Ishikawa (cell line): ENCODE data around the gene HEMK1.

Experiments used
- CEBPB ChIP-seq: IDR thresholded peaks from 2 replicates; pipeline ENCODE4 v1.6.1; 2012
- CREB1 ChIP-seq: IDR thresholded peaks from 2 replicates; pipeline ENCODE4 v1.6.1; 2012; ENCODE audit warnings: low read depth
- EGR1 ChIP-seq: IDR thresholded peaks from 2 replicates; pipeline ENCODE4 v1.6.1; 2012
- EP300 ChIP-seq: IDR thresholded peaks from 2 replicates; pipeline ENCODE4 v1.6.1; 2012; ENCODE audit warnings: borderline replicate concordance
- FOXM1 ChIP-seq: IDR thresholded peaks from 2 replicates; pipeline ENCODE4 v1.6.1; 2012; ENCODE audit warnings: low read depth, borderline replicate concordance
- NFIC ChIP-seq: IDR thresholded peaks from 2 replicates; pipeline ENCODE4 v1.6.1; 2012
- RAD21 ChIP-seq: IDR thresholded peaks from 2 replicates; pipeline ENCODE4 v1.6.1; 2012; ENCODE audit warnings: low read depth
- TAF1 ChIP-seq: IDR thresholded peaks from 2 replicates; pipeline ENCODE4 v1.6.1; 2012; ENCODE audit warnings: low read depth, mild to moderate bottlenecking
- TCF12 ChIP-seq: IDR thresholded peaks from 2 replicates; pipeline ENCODE4 v1.6.1; 2012; ENCODE audit warnings: low read depth
- TEAD4 ChIP-seq: IDR thresholded peaks from 2 replicates; pipeline ENCODE4 v1.6.1; 2012
- YY1 ChIP-seq: IDR thresholded peaks from 2 replicates; pipeline ENCODE4 v1.6.1; 2012; ENCODE audit warnings: low read depth
- ZBTB7A ChIP-seq: IDR thresholded peaks from 2 replicates; pipeline ENCODE4 v1.6.1; 2012; ENCODE audit warnings: low read depth
- TF ChIP-seq, protein P1 (sequence below): IDR thresholded peaks from 2 replicates; pipeline ENCODE4 v1.6.1; 2012
- TF ChIP-seq, protein P2 (sequence below): IDR thresholded peaks from 2 replicates; pipeline ENCODE4 v1.6.1; 2012
- TF ChIP-seq, protein P3 (sequence below): IDR thresholded peaks from 2 replicates; pipeline ENCODE4 v1.6.1; 2012; ENCODE audit warnings: low read depth, mild to moderate bottlenecking

HEMK1 gene

DNA sequence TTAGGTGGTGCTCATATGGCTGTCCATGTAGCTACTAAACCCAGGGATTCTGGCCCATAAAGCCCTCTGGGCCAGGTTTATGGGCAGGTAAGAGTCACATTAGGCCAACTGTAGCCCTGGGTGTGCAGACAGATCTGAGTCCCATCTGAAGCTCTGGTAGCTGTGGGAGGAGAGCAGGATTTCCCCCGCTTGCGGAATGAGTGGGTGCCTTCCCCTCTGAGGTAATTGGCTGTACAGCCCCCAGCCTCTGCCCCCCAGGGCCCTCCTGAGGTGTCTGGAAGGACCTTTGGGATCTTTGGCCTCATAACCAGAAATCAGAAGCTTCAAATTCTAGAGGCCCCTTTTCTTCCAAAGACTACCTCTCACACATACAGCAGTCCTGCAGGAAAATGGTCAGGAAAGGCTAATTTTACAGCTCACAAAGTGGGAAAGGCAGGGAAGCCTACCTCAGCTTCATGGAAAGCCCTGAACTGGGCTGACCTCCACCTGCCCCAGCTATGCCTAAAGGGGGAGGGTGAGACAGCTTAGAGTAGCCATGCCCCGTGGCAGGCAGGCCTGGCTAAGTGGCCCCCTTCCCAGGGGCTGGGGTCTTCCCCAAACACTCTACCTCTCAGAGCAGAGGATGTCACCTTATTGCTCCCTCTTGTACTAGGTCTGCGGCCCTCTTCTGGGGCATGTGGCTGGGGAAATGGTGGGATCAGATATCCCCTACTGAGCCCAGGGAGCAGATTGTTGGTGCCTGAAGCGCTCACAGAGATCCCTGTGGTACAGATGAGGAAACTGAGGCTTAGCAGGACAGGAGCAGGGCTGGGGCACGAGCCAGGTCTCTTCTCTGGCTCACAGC, 16.8 kb downstream of the HEMK1 start:
- TF ChIP-seq RAD21 (no peak), YY1 (no peak), EGR1 (no peak), TCF12 (no peak), ZBTB7A (no peak), EP300 (no peak), NFIC (no peak), TAF1 (no peak), CREB1 (no peak), FOXM1 (no peak), TEAD4 (no peak)
- TF ChIP-seq, protein P1, sequence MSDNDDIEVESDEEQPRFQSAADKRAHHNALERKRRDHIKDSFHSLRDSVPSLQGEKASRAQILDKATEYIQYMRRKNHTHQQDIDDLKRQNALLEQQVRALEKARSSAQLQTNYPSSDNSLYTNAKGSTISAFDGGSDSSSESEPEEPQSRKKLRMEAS = no peak
- TF ChIP-seq, protein P2, sequence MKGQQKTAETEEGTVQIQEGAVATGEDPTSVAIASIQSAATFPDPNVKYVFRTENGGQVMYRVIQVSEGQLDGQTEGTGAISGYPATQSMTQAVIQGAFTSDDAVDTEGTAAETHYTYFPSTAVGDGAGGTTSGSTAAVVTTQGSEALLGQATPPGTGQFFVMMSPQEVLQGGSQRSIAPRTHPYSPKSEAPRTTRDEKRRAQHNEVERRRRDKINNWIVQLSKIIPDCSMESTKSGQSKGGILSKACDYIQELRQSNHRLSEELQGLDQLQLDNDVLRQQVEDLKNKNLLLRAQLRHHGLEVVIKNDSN = no peak
- TF ChIP-seq, protein P3, sequence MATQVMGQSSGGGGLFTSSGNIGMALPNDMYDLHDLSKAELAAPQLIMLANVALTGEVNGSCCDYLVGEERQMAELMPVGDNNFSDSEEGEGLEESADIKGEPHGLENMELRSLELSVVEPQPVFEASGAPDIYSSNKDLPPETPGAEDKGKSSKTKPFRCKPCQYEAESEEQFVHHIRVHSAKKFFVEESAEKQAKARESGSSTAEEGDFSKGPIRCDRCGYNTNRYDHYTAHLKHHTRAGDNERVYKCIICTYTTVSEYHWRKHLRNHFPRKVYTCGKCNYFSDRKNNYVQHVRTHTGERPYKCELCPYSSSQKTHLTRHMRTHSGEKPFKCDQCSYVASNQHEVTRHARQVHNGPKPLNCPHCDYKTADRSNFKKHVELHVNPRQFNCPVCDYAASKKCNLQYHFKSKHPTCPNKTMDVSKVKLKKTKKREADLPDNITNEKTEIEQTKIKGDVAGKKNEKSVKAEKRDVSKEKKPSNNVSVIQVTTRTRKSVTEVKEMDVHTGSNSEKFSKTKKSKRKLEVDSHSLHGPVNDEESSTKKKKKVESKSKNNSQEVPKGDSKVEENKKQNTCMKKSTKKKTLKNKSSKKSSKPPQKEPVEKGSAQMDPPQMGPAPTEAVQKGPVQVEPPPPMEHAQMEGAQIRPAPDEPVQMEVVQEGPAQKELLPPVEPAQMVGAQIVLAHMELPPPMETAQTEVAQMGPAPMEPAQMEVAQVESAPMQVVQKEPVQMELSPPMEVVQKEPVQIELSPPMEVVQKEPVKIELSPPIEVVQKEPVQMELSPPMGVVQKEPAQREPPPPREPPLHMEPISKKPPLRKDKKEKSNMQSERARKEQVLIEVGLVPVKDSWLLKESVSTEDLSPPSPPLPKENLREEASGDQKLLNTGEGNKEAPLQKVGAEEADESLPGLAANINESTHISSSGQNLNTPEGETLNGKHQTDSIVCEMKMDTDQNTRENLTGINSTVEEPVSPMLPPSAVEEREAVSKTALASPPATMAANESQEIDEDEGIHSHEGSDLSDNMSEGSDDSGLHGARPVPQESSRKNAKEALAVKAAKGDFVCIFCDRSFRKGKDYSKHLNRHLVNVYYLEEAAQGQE = no peak

DNA sequence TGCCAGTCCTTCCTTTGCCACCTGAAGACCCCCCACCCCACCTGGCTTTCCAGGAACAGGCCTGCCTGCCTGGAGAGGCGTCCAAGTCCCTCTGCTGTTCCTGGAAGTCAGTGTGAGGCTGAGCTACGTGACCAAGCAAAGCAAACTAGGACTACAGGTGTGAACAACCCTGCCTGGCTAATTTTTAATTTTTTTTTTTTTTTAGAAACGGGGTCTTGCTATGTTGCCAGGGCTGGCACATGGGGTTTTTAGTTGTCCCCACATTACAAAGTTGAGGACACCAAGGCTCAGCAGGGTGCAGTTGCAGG, 17.4 kb downstream of the HEMK1 start:
- TF ChIP-seq, protein P3 = no peak
- TF ChIP-seq ZBTB7A (no peak), TEAD4 (no peak), RAD21 (no peak), EP300 (no peak), FOXM1 (no peak), YY1 (no peak), CREB1 (no peak), TAF1 (no peak), CEBPB (no peak), NFIC (no peak), TCF12 (no peak), EGR1 (no peak)
- TF ChIP-seq, protein P1 = no peak
- TF ChIP-seq, protein P2 = no peak

DNA sequence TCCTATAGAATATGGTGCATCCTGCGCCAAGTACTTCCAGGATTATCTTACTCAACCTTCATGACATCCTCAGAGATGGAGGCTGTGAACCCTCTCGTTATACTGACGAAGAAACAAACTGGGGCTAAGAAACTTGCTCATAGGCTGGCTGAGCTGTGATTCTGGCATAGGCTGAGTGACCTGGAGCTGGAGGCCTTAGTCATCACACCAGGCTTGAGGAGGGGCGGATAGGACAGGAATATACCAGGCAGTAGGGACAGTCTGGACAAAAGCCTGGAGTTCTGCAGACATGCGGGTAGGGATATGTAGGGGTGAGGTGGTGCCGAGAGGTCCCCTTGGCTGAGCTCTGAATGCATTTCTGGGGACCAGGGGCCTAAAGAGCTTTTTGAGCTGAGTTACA, 18.1 kb downstream of the HEMK1 start:
- TF ChIP-seq TEAD4 (no peak), TAF1 (no peak), RAD21 (no peak), ZBTB7A (no peak)
- TF ChIP-seq, protein P2 = no peak
- TF ChIP-seq, protein P3 = no peak
